AG09309 (cell line): ENCODE data around the gene FAM24B.

Experiments
- DNase-seq: peaks from one replicate; pipeline ENCODE4 v3.0.0-alpha.2; 2010; ENCODE audit warnings: low read depth
- H3K4me3 ChIP-seq: 2 replicates; pipeline ENCODE4 v1.5.1; 2011; ENCODE audit warnings: mild to moderate bottlenecking, low read depth, low read length, moderate library complexity; ENCODE audit not compliant: control insufficient read depth
- TF ChIP-seq, protein P1 (sequence below): IDR thresholded peaks from 2 replicates; pipeline ENCODE4 v1.5.1; 2011; ENCODE audit warnings: mild to moderate bottlenecking, low read depth, low read length, inconsistent platforms; ENCODE audit not compliant: insufficient read depth, control insufficient read depth; ENCODE audit errors: missing control alignments

FAM24B gene

GRCh38 chr10:122849090-122849489 is 30.3 kb downstream of the FAM24B start:
- DNase-seq: no peak
- TF ChIP-seq, protein P1, sequence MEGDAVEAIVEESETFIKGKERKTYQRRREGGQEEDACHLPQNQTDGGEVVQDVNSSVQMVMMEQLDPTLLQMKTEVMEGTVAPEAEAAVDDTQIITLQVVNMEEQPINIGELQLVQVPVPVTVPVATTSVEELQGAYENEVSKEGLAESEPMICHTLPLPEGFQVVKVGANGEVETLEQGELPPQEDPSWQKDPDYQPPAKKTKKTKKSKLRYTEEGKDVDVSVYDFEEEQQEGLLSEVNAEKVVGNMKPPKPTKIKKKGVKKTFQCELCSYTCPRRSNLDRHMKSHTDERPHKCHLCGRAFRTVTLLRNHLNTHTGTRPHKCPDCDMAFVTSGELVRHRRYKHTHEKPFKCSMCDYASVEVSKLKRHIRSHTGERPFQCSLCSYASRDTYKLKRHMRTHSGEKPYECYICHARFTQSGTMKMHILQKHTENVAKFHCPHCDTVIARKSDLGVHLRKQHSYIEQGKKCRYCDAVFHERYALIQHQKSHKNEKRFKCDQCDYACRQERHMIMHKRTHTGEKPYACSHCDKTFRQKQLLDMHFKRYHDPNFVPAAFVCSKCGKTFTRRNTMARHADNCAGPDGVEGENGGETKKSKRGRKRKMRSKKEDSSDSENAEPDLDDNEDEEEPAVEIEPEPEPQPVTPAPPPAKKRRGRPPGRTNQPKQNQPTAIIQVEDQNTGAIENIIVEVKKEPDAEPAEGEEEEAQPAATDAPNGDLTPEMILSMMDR: no peak
- H3K4me3 ChIP-seq: no peak overlapping the region

DNA sequence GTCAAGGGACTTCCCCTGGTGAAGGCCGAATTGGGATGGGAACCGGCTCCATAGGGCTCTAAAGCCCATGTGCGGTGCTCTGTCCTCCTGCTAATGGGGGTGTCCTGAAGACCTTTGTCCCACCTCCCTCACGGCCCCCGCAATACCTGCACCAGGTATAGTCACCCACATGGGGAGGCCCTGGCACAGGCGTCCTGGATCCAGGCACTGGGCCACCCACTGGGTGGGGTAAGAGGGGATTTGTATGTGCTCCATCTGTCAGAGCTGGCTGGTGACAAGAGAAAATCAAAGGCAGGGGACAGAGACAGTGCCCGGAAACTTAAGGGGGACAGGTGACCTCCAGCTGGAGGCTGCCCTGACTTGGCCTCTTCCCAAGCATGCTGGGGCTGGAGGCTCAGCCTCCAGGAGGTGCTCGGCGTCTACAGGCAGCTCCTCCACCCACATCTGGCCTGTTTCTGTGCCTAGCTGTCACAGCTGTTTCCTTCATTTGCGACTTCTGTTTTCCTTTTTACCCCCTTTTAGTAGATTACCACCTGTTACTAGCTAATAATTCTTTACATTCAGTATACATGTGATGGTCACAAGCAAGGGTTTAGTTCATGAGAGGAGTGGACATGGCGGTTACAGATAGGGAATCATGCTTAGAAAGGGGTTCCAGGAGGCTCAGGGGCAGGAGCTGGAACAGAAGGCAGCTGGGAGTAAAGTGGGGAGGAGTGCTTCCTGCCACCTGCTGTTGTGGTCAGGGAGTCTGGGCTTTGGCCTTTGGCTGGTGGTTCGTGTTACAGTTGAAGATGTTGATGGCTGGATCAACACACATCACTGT is 31.4 kb downstream of the FAM24B start:
- no peak overlapping the region for H3K4me3 ChIP-seq
- TF ChIP-seq, protein P1: no peak
- no peak for DNase-seq

DNA sequence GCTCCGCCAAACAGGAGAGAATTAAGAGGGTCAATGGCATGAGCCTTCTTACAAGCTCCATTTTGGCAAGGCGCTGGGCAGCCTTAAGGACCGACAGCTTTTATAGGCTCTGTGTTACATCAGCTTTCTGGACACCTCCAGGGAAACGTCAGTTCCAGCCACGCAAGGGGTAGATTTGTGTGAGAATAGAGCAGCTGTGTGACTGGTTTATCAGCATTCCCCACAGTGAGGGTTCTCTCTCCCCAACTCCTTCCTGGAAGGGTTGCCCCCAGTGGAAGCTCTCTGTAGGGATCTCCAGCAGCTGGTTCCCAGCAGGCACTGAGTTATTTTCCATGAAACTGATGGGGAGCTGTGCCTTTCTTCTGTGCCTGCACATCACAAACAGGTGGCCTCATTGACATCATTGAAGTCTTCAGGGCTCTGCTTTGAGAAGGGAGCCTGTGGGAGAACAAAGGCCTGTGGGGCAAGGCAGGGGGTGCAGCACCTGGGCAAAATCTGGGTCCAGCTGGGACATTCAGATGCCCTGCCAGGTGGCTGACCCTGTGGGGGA is 33.5 kb downstream of the FAM24B start, which contains the start of gene CUZD1:
TSS of gene CUZD1 (minus strand) at position 75 of the 550 bp plus-strand sequence. CDS start at position 61, 14 bp downstream.
- H3K4me3 ChIP-seq: no peak within 1 kb of the TSS
- DNase-seq: no peak
- TF ChIP-seq, protein P1: no peak

- TF ChIP-seq, protein P1: no peak
Measured at GRCh38 chr10:122844146-122844545, 35.2 kb downstream of the FAM24B start.

GRCh38 chr10:122841569-122841968 is 37.8 kb downstream of the FAM24B start:
- H3K4me3 ChIP-seq: no peak overlapping the region
- TF ChIP-seq, protein P1: no peak
- DNase-seq: no peak

More at GRCh38 chr10:122844146-122844545, 35.2 kb downstream of the FAM24B start:
- no peak overlapping the region for H3K4me3 ChIP-seq
- no peak for DNase-seq

DNA sequence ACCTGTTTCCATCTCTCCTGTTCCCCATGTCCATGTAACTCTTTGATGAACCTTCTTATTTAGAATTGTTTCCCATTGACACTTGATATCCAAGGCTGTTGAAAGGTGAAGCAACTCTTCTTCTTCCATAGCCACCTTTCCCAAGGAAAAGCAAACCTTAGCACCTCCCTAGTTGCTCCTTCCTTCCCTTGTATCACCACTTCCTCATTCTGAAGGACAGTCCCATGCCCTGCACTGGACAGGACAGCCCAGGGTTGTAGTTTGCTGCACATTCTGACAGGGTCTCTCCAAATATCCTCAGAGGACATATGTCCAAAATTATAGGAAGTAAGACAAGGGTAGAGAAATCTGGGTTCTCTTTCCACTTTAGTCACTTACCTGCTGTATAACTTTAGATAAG is 39.9 kb downstream of the FAM24B start:
- no peak for DNase-seq
- TF ChIP-seq, protein P1: no peak
- no peak overlapping the region for H3K4me3 ChIP-seq

DNA sequence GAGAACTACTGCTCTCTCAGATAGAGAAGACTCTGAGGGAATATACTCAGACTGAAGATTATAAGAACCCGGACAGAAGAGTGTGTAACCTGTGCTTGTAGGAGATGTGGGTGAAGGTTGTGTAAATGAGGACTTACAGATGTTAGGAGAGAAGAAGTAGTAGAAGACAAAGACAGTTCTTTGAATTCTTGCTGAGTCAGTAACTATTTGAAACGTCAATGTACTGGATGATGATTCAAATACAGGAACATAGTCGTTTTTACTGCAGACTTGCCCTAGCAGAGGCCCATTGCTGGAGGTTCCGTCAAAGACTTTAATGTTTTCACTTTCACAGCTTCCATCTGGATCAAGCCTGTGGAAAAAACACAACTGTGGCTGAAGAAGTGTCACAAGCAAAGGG is 40.5 kb downstream of the FAM24B start:
- TF ChIP-seq, protein P1: no peak
- H3K4me3 ChIP-seq: no peak overlapping the region
- no peak for DNase-seq
